H1 (cell line): ENCODE results near the gene CREB3L1. TPM values are rescaled to one million over a fixed set of nuclear protein-coding genes. Genes with fewer than 3 reads are reported as not detected.

ENCODE experiments used
- CTCF ChIA-PET: fragments of 300-600 bp; sonication (Branson Sonifier 250); formaldehyde crosslinking; loops from one replicate; lab custom pipeline; 2021; ENCODE audit not compliant: partially characterized antibody; lab: Charles Lee
- POLR2A ChIA-PET: fragments of 300-600 bp; sonication (Branson Sonifier 250); formaldehyde crosslinking; loops from one replicate; lab custom pipeline; 2021; ENCODE audit warnings: inconsistent platforms; ENCODE audit not compliant: partially characterized antibody; lab: Charles Lee
- DNase-seq, 2 experiments: peaks; one replicate each; pipeline versions ENCODE4 v3.0.0 to v3.0.0-alpha.2; 2010 to 2022; ENCODE audit warnings: low spot score in 2 of 2, low read depth in 1 of 2, mixed read lengths in 1 of 2
- FAIRE-seq: peaks from 2 replicates; lab custom pipeline; 2011; peaks lifted over from hg19 to GRCh38; lab: Jason Lieb, UNC
- H2AFZ ChIP-seq: 2 replicates; pipeline ENCODE4 v1.8.1; 2012; ENCODE audit warnings: low read length, inconsistent platforms
- H2AK5ac ChIP-seq: 2 replicates; pipeline ENCODE4 v1.6.1; 2013; ENCODE audit warnings: low read depth, low read length
- H2BK120ac ChIP-seq: replicated peaks from 2 replicates; pipeline ENCODE3; 2013; ENCODE audit warnings: low read depth, low read length, inconsistent platforms
- H2BK12ac ChIP-seq: 2 replicates; pipeline ENCODE4 v1.6.1; 2013; ENCODE audit warnings: low read depth, low read length
- H2BK15ac ChIP-seq: 2 replicates; pipeline ENCODE4 v1.6.1; 2013; ENCODE audit warnings: low read length
- H2BK20ac ChIP-seq: 2 replicates; pipeline ENCODE4 v1.6.1; 2013; ENCODE audit warnings: low read length
- H2BK5ac ChIP-seq: 2 replicates; pipeline ENCODE4 v1.6.1; 2013; ENCODE audit warnings: low read depth, low read length
- H3K14ac ChIP-seq: 2 replicates; pipeline ENCODE4 v1.6.1; 2013; ENCODE audit warnings: inconsistent platforms; ENCODE audit not compliant: insufficient read length
- H3K18ac ChIP-seq: 2 replicates; pipeline ENCODE4 v1.6.1; 2013; ENCODE audit warnings: low read length; ENCODE audit errors: extremely low read depth
- H3K23ac ChIP-seq: 2 replicates; pipeline ENCODE4 v1.6.1; 2013; ENCODE audit warnings: inconsistent platforms; ENCODE audit not compliant: insufficient read length
- H3K23me2 ChIP-seq: 2 replicates; pipeline ENCODE4 v1.6.1; 2013; ENCODE audit warnings: low read depth, low read length
- H3K27ac ChIP-seq: 2 replicates; pipeline ENCODE4 v1.6.1; 2011; ENCODE audit warnings: low read depth, low read length, inconsistent platforms
- H3K27me3 ChIP-seq, 4 experiments: replicated peaks in 1 of 4; 1 replicate in 1 of 4; 2 replicates in 3 of 4; pipeline versions ENCODE4 v1.6.1 to v1.8.1; 2011 to 2013; ENCODE audit warnings: low read length in 3 of 4, mild to moderate bottlenecking in 3 of 4, inconsistent platforms in 2 of 4, mixed read lengths in 2 of 4, moderate library complexity in 1 of 4; ENCODE audit not compliant: control insufficient read depth in 3 of 4, insufficient read depth in 3 of 4; ENCODE audit errors: extremely low read depth in 1 of 4
- H3K36me3 ChIP-seq, 4 experiments: 2 replicates each; pipeline versions ENCODE4 v1.6.1 to v1.8.1; 2011 to 2013; ENCODE audit warnings: mild to moderate bottlenecking in 4 of 4, low read length in 3 of 4, moderate library complexity in 2 of 4, control low read depth in 1 of 4, inconsistent platforms in 1 of 4; ENCODE audit not compliant: insufficient read depth in 4 of 4, control insufficient read depth in 2 of 4
- H3K4ac ChIP-seq: replicated peaks from 2 replicates; pipeline ENCODE3; 2013; ENCODE audit warnings: low read length, low read depth, mixed read lengths, inconsistent platforms; ENCODE audit not compliant: insufficient read length
- H3K4me1 ChIP-seq, 4 experiments: replicated peaks in 1 of 4; 1 replicate in 1 of 4; 2 replicates in 3 of 4; pipeline versions ENCODE4 v1.6.1 to v1.8.1; 2011 to 2013; ENCODE audit warnings: low read length in 3 of 4, inconsistent platforms in 2 of 4, mixed read lengths in 1 of 4; ENCODE audit not compliant: insufficient read depth in 4 of 4, control insufficient read depth in 3 of 4
- H3K4me2 ChIP-seq, 2 experiments: 2 replicates each; pipeline versions ENCODE4 v1.6.1 to v1.8.1; 2011 to 2013; ENCODE audit warnings: low read depth in 2 of 2, low read length in 2 of 2, control low read depth in 1 of 2, inconsistent platforms in 1 of 2, mild to moderate bottlenecking in 1 of 2; ENCODE audit not compliant: insufficient read depth in 1 of 2
- H3K4me3 ChIP-seq, 4 experiments: fragments of 200-600, 300-600 bp in 1 of 4; sonication (generic), shearing (Covaris generic), sonication (Bioruptor Twin) in 1 of 4; 2 replicates each; pipeline versions ENCODE4 v1.5.1 to v1.8.1; 2011 to 2016; ENCODE audit warnings: low read length in 4 of 4, low read depth in 3 of 4, control low read depth in 2 of 4, inconsistent platforms in 2 of 4, mild to moderate bottlenecking in 2 of 4, mixed read lengths in 1 of 4, moderate library complexity in 1 of 4; ENCODE audit not compliant: insufficient read depth in 2 of 4; ENCODE audit errors: extremely low read depth in 1 of 4
- H3K56ac ChIP-seq: replicated peaks from 2 replicates; pipeline ENCODE3; 2013; ENCODE audit warnings: low read depth, mild to moderate bottlenecking, mixed read lengths, low read length, inconsistent platforms; ENCODE audit not compliant: insufficient read length
- H3K79me1 ChIP-seq: 2 replicates; pipeline ENCODE4 v1.6.1; 2013; ENCODE audit warnings: low read depth, low read length, control low read depth
- H3K79me2 ChIP-seq, 2 experiments: 2 replicates each; pipeline versions ENCODE4 v1.6.1 to v1.8.1; 2012 to 2013; ENCODE audit warnings: low read length in 2 of 2, mild to moderate bottlenecking in 2 of 2, inconsistent platforms in 1 of 2; ENCODE audit not compliant: insufficient read depth in 2 of 2, control insufficient read depth in 1 of 2
- H3K9ac ChIP-seq, 4 experiments: replicated peaks in 1 of 4; 1 replicate in 1 of 4; 2 replicates in 3 of 4; pipeline versions ENCODE4 v1.6.1 to v1.8.1; 2011 to 2013; ENCODE audit warnings: low read depth in 3 of 4, low read length in 3 of 4, control low read depth in 2 of 4, mild to moderate bottlenecking in 2 of 4, moderate library complexity in 2 of 4, inconsistent platforms in 1 of 4; ENCODE audit errors: extremely low read depth in 1 of 4
- H3K9me3 ChIP-seq, 2 experiments: 2 replicates each; pipeline versions ENCODE4 v1.6.1 to v1.8.1; 2012 to 2013; ENCODE audit warnings: mild to moderate bottlenecking in 2 of 2, moderate library complexity in 2 of 2, control low read depth in 1 of 2, inconsistent platforms in 1 of 2, low read depth in 1 of 2, low read length in 1 of 2, mixed read lengths in 1 of 2; ENCODE audit not compliant: insufficient read depth in 2 of 2
- H4K20me1 ChIP-seq, 2 experiments: replicated peaks in 1 of 2; 2 replicates each; pipeline versions ENCODE3 to v1.8.1; 2011 to 2013; ENCODE audit warnings: inconsistent platforms in 2 of 2, low read length in 2 of 2, mild to moderate bottlenecking in 1 of 2; ENCODE audit not compliant: insufficient read depth in 2 of 2, control insufficient read depth in 1 of 2
- H4K5ac ChIP-seq: 2 replicates; pipeline ENCODE4 v1.6.1; 2013; ENCODE audit warnings: low read length, low read depth, mixed read lengths, inconsistent platforms; ENCODE audit not compliant: insufficient read length
- H4K8ac ChIP-seq: 2 replicates; pipeline ENCODE4 v1.8.0; 2013; ENCODE audit warnings: mild to moderate bottlenecking, moderate library complexity, low read length, inconsistent platforms; ENCODE audit not compliant: insufficient read depth; ENCODE audit errors: extremely low read depth
- H4K91ac ChIP-seq: replicated peaks from 2 replicates; pipeline ENCODE3; 2013; ENCODE audit warnings: low read length, mixed read lengths, inconsistent platforms; ENCODE audit not compliant: insufficient read length
- BRCA1 ChIP-seq: IDR thresholded peaks from 2 replicates; pipeline ENCODE4 v1.6.1; 2012; ENCODE audit warnings: low read depth, low read length, improper control_type of control experiment
- CTCF ChIP-seq, 3 experiments: IDR thresholded peaks; 1 replicate in 2 of 3; 2 replicates in 1 of 3; pipeline versions ENCODE4 v1.5.1 to v1.6.1; 2011; ENCODE audit warnings: low read length in 3 of 3, mild to moderate bottlenecking in 3 of 3, inconsistent platforms in 2 of 3, low read depth in 1 of 3, moderate library complexity in 1 of 3; ENCODE audit not compliant: insufficient read depth in 1 of 3; ENCODE audit errors: control extremely low read depth in 1 of 3
- GABPA ChIP-seq: IDR thresholded peaks from 2 replicates; pipeline ENCODE4 v1.6.1; 2011; ENCODE audit warnings: mild to moderate bottlenecking, low read length, moderate library complexity, borderline replicate concordance; ENCODE audit not compliant: insufficient read depth
- KDM1A ChIP-seq: fragments of 200-600, 300-600 bp; sonication (generic); IDR thresholded peaks from 2 replicates; pipeline ENCODE4 v1.7.1; 2016; ENCODE audit warnings: mild to moderate bottlenecking, low read length, borderline replicate concordance
- RBBP5 ChIP-seq: IDR thresholded peaks from 2 replicates; pipeline ENCODE4 v1.7.1; 2012; ENCODE audit warnings: low read depth, mild to moderate bottlenecking, inconsistent platforms, low read length, moderate library complexity, borderline replicate concordance
- WGBS, 2 experiments: shearing (Covaris generic) in 1 of 2; methylation state at CpG; one replicate each; pipeline versions ENCODE4 v1.1.6 to v1.1.7; 2013 to 2015; ENCODE audit warnings: low lambda C conversion rate in 2 of 2, mixed read lengths in 2 of 2, inconsistent platforms in 1 of 2, low coverage in 1 of 2, missing lambda C conversion rate in 1 of 2; ENCODE audit not compliant: insufficient replicate concordance in 2 of 2, insufficient coverage in 1 of 2, insufficient read length in 1 of 2; ENCODE audit errors: extremely low coverage in 1 of 2, missing lambda C conversion rate in 1 of 2; 5-methylcytosine and 5-hydroxymethylcytosine counted together
- polyA plus RNA-seq, 7 experiments: library from polyadenylated mRNA; depleted of rRNA in 3 of 7; stranded (reverse) in 5 of 7; unstranded in 2 of 7; fragments of >200 nt in 5 of 7; fragments of 200-250 nt in 2 of 7; gene quantifications; 1 replicate in 5 of 7; 2 replicates in 1 of 7; 4 replicates in 1 of 7; pipeline versions ENCODE4 v1.2.1 to v1.2.3, GENCODE V29; 2011 to 2013; ENCODE audit warnings: missing spikeins in 2 of 7, mixed read lengths in 2 of 7
- total RNA-seq: library from RNA; stranded (reverse); fragmentation: NEBNext Ultra II Directional; extraction: Animal tissue kit (Norgen Biotek cat#: 25700); gene quantifications from 2 replicates; pipeline ENCODE4 v1.2.1, GENCODE V29; 2021

Gene CREB3L1
- total and polyA plus RNA-seq, 2 of the 8 experiments (the other 6 are each of a cell fraction or from before 2014, with no cell fraction given) = 4.1 to 12.7 TPM

DNA sequence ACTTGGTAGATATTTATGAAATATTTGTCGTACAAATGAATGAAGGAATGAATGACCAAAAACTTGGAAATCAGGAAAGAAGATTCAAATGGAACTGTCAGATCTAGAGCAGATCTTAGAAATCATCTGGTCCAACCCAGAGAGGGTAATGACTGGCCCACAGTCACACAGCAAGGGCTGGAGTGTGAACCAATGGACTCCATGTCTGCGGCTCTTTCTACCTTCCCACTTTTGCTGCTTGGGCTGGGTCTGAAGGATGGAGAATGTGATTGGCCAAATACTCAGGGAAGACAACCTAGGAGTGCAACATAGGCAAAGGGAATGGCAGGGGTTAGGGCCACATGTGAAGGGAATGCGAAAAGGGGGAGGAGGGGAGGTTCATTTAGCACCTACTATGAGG lies 64.0 kb downstream of the CREB3L1 start:
- Histone ChIP-seq H2AK5ac (peak overlapping the region; percentile 93; the same call in 1 of the 2 replicates), H3K4me2 (peak overlapping the region in 1 of 2 experiments; percentile 8; a peak in 1 of 4 replicates), H2BK120ac (peak overlapping the region; percentile 30)
- TF ChIP-seq BRCA1 = no peak
- TF ChIP-seq GABPA = no peak
- no peak for TF ChIP-seq RBBP5
- no peak for TF ChIP-seq CTCF (IDR thresholded peaks at IDR 0.05; ENCODE audit: control extremely low read depth in 1 of 3, insufficient read depth in 1 of 3, low read depth in 1 of 3, low read length in 3 of 3)
- TF ChIP-seq KDM1A = peak; percentile 82
- TF ChIP-seq, all 59 proteins: peak for 1
- Histone ChIP-seq H3K27me3 (peaks cover 0 to 5% (median 3%) of the 10 kb centered on the region in 4 experiments; a peak in 1 of 7 replicates), H3K27ac (no peak overlapping the region), H2BK5ac (peak overlapping the region; percentile 55; the same call in 1 of the 2 replicates), H3K14ac (no peak overlapping the region), H4K5ac (no peak overlapping the region), H3K4me3 (no peak overlapping the region), H2AFZ (no peak overlapping the region), H3K9me3 (no peaks in the 10 kb centered on the region), H3K23ac (no peak overlapping the region), H3K79me1 (0 out of 2 replicates have a peak, but pooled peaks cover 3% of the 10 kb centered on the region), H4K20me1 (no peaks in the 10 kb centered on the region), H3K56ac (no peak overlapping the region), H4K8ac (no peak overlapping the region), H3K18ac (peak overlapping the region; percentile 68; the same call in 1 of the 2 replicates), H3K4ac (peak overlapping the region; percentile 40), H2BK15ac (peak overlapping the region; percentile 3; the same call in 1 of the 2 replicates), H2BK12ac (peak overlapping the region; percentile 97; the same call in 1 of the 2 replicates), H3K79me2 (no peaks in the 10 kb centered on the region), H3K36me3 (no peaks in the 10 kb centered on the region), H2BK20ac (peak overlapping the region; percentile 83), H3K9ac (no peak overlapping the region), H3K23me2 (peaks cover 2% of the 10 kb centered on the region; the same call in 1 of the 2 replicates), H4K91ac (peak overlapping the region; percentile 89), H3K4me1 (peaks cover 38 to 62% (median 51%) of the 10 kb centered on the region in 4 experiments)
- DNase-seq = no peak
- ChIA-PET POLR2A (interaction anchor here (0.6 to 2.7 kb wide), 6 partner anchors 8 to 98 kb away, joined by 3 to 11 read pairs (median 4); no protein-coding TSS in a partner anchor), CTCF (interaction anchor here (0.9 to 44.5 kb wide), 5 partner anchors 1 to 48 kb away, joined by 3 to 1004 read pairs (median 13); partner anchors contain the start of genes DGKZ and MDK)
- WGBS, 2 experiments = 83% methylated on average over 3 of the region's 3 CpGs; no CpG with 5 or more reads in 1 of the 2 experiments
- no peak for FAIRE-seq
